GM19023 (cell line): ENCODE data around the gene FEM1C.
"Not testable (repeated sequence)": the region's sequence is repeated elsewhere in the genome, so short reads cannot be mapped to it uniquely, and the experiment has no call there.

Experiments used
- ATAC-seq: cut with Tn5 transposase; IDR thresholded peaks from one replicate; pipeline ENCODE4 v1.9.1; 2021; ENCODE audit warnings: mild to moderate bottlenecking, moderate library complexity; ENCODE audit not compliant: unreplicated experiment

Gene FEM1C

DNA sequence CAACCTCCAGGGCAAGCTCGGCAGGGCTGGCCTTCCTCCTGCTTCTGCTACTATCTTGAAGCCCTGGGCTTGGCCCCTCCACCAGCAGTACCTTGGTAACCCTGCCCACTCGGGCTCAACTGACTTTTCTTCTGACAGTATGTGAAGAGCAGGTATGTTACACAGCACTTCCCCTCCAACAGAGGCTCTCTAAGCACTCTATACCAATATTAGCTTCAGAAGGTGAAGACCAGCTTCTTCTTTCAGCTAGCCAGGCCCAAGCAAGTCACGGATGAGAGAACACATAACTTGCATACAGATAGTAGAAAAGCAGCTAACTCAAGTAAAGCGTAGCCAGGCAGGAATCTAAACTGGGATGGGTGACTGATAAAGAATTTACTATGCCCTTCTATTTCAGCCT lies 64.3 kb downstream of the FEM1C start:
- no peak for ATAC-seq

DNA sequence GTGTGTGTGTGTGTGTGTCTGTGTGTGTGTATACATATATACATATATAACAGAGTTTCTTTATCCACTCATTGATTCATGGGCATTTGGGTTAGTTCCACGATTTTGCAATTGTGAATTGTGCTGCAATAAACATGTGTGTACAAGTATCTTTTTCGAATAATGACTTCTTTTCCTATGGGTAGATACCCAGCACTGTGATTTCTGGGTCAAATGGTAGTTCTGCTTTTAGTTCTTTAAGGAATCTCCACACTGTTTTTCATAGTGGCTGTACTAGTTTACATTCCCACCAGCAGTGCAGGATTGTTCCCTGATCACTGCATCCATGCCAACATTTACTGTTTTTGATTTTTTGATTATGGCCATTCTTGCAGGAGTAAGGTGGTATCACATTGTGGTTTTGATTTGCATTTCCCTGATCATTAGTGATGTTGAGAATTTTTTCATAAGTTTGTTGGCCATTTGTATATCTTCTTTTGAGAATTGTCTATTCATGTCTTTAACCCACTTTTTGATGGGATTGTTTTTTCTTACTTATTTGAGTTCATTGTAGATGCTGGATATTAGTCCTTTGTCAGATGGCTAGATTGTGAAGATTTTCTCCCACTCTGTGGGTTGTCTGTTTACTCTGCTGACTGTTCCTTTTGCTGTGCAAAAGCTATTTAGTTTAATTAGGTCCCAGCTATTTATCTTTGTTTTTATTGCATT lies 65.3 kb downstream of the FEM1C start:
- ATAC-seq: not testable (repeated sequence)

DNA sequence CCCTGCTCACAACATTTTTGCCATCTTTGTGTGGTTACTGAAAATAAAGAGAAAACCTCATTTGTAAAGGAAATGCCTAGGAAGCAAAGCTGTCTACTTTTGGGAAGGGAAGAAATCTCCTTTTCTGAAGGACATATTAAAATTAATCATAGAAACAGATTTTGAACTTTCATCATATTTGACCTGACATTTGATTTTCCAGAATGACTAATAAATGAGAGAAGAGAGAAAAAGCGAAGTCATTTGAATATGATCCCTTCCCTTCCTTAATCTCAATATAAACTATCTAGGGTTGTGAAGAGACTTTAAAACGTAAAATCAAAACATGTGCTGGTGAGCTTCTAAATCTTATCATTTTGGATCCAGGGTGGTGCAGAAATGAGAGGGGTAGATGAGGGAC lies 66.3 kb downstream of the FEM1C start:
- ATAC-seq: no peak

DNA sequence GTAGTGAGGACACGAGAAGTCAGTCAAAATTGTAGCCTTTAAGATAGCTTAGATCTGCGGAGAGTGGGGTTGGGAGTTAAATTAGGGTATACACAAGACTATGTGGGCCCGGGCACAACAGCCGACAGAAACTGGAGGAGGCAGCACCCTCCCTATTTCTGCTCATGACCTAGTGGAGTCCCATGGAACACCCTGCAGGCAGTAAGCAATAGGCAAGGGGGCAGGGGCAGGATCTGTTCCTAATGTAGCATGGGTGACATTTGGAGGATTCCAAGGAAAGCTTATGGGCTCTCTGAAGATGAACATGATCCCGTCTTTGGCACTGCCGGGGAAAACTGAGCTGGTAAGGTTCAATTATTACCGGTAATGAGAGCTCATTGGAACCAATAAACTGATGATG lies 67.0 kb downstream of the FEM1C start:
- ATAC-seq: no peak

DNA sequence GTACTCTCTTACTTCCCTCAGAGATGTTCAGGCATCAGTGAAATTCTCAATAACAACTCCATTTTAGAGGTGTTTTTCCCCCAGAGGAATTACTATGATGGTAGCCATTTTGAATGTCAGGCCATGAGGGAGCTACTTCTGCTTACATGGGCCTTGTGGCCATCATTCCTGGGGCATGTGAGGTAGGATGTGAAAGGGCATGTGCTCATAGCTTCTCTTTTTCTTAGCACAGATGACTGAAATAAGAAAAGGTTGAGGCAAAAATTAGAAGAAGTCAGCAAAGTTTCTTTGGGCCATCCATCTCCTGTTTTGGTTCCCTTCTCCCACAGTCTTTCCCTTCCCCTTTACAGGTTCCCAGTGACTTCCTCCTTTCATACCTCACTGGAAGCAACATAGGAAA lies 68.8 kb downstream of the FEM1C start:
- ATAC-seq: no peak

DNA sequence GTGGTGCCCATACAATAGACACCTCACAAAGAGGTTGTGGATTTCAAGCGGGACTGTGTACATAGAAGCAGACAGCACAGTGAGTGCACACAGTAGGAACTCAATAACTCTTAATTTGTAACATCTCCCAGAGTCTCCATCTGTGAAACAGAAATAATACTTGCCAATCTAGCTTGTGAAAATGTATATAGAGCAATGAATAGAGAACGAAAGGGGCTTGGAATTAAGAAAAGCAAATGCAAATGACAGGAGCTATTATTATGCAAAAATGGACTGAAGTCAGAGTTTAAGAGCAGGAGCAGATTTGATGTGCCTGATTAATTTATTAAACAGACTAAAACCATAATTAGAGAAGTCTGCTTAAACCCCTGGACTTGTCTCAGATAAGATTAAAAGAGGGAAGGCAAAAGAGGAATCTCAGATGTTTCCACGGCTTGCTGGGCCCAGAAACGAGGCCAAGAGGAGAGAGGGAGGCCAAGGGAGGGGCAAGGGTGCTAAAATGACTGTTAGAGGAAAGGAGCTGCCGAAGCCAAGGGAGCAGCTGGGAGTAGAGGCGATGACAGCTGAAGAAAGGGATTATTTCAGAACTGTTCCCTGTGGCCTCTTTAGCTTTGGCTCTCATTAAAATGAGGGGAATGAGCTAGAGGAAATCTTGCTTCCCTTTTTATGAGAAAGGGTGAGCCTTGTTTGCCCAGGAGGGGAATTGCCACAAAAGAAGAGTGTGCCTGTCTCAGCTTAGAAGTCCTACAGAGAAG lies 72.1 kb downstream of the FEM1C start:
- ATAC-seq: no peak

DNA sequence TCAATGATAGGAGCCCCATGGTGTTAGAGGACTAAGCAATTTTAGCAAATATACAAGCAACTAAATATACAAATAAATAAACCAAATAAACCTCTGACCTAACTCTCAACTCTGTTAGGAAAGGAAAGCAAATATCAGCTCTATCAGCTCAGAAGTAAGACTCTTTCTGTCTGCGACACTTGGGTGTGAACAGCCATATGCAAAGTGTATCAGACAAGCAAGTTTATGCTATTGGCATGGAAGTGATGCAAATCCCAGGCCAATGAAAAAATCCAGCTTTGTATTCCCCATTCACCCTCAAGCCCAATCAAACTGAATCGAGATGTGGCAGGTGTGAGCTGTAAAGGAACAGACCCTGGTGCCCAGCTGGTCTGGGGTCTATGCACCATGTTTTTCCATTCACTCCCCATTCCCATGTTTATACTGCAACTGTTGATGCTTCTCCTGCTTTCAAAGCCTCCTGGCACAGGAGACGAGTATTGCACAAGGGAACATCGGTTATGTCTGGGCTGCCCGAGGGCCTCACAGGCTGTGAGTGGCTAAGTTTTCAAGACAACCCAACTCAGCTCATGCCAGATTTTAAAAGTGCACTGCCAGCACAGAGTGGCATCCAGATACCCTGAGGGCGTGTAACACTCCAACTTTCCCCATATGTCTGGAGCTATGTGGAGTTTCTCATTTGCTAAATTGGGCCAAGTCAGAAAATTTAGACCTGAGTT lies 73.1 kb downstream of the FEM1C start:
- ATAC-seq: no peak

DNA sequence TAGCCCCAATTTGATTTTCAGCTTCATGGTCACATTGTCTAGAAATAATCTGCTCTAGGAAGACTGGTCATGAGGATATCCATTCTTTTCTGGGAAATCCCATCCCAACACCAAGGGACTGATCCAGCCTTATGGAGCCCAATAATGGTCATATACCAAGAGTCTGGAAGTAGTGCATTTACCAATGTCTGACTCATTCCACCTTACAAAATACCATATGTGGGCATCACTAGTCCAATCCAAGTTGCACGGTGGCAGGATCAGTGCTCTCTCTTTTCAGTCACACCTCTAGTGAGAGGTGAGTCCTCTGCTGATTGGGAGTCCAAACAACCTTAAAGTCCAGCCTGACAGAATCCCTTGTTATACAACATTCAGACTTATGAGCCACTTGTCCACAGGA lies 73.7 kb downstream of the FEM1C start:
- ATAC-seq: no peak
